ENCODE results near the gene RCOR1.

- no peak for TF ChIP-seq TEAD1 (CRISPR knock-in tag; IDR thresholded peaks at IDR 0.05)
- TF ChIP-seq CTCF (IDR thresholded peaks at IDR 0.05): no peak
- TF ChIP-seq ATF1 (CRISPR knock-in tag; IDR thresholded peaks at IDR 0.05): no peak
- TF ChIP-seq TEAD4 (CRISPR knock-in tag; IDR thresholded peaks at IDR 0.05): no peak
- TF ChIP-seq TP53 (CRISPR knock-in tag; IDR thresholded peaks at IDR 0.05): no peak
- no peak for TF ChIP-seq ATF6 (CRISPR knock-in tag; IDR thresholded peaks at IDR 0.05)
- TF ChIP-seq SP1 (CRISPR knock-in tag; conservative IDR thresholded peaks at IDR 0.05): no peak
- no peak for TF ChIP-seq NFE2L1 (CRISPR knock-in tag; IDR thresholded peaks at IDR 0.05)
Measured at GRCh38 chr14:102768223-102769048, 176.0 kb downstream of the RCOR1 start.
